GM18505 (cell line): ENCODE results near the gene MEDAG.

Experiments used
- ATAC-seq: cut with Tn5 transposase; IDR thresholded peaks from one replicate; pipeline ENCODE4 v1.9.1; 2021; ENCODE audit not compliant: unreplicated experiment
- POLR2A ChIP-seq: IDR thresholded peaks from 4 replicates; pipeline ENCODE4 v1.6.1; 2011; ENCODE audit warnings: borderline replicate concordance; ENCODE audit not compliant: insufficient read depth, insufficient read length; ENCODE audit errors: extremely low read depth

The MEDAG gene

GRCh38 chr13:30869491-30869890 lies 36.6 kb upstream of the MEDAG start:
- ATAC-seq = no peak
- TF ChIP-seq POLR2A = no peak

GRCh38 chr13:30870049-30870884 lies 35.8 kb upstream of the MEDAG start:
- ATAC-seq = peak; percentile 72
- no peak for TF ChIP-seq POLR2A

GRCh38 chr13:30870916-30871587 lies 35.0 kb upstream of the MEDAG start:
- ATAC-seq = no peak
- TF ChIP-seq POLR2A = no peak

- no peak for ATAC-seq
- TF ChIP-seq POLR2A = no peak
These were observed 34.3 kb upstream of the MEDAG start for GRCh38 chr13:30871588-30872275.

GRCh38 chr13:30872276-30872594 lies 33.8 kb upstream of the MEDAG start:
- no peak for ATAC-seq
- TF ChIP-seq POLR2A = no peak

- ATAC-seq = no peak
- TF ChIP-seq POLR2A = no peak
These were observed 33.2 kb upstream of the MEDAG start for GRCh38 chr13:30872685-30873461.

- no peak for TF ChIP-seq POLR2A
- ATAC-seq = no peak
These were observed 32.6 kb upstream of the MEDAG start for GRCh38 chr13:30873499-30873898.

- no peak for TF ChIP-seq POLR2A
- no peak for ATAC-seq
These were observed 32.0 kb upstream of the MEDAG start for GRCh38 chr13:30874111-30874510.

- no peak for TF ChIP-seq POLR2A
- ATAC-seq = no peak
These were observed 31.5 kb upstream of the MEDAG start for GRCh38 chr13:30874561-30874960.

GRCh38 chr13:30877335-30877734 lies 28.7 kb upstream of the MEDAG start:
- TF ChIP-seq POLR2A = no peak
- no peak for ATAC-seq

GRCh38 chr13:30880151-30880855 lies 25.8 kb upstream of the MEDAG start:
- no peak for ATAC-seq
- no peak for TF ChIP-seq POLR2A

GRCh38 chr13:30880856-30881155 lies 25.3 kb upstream of the MEDAG start:
- ATAC-seq = no peak
- TF ChIP-seq POLR2A = no peak
